HG03439 (cell line): ENCODE results near the gene FKBP9.
"Not testable (repeated sequence)": the region's sequence is repeated elsewhere in the genome, so short reads cannot be mapped to it uniquely, and the experiment has no call there.

ENCODE experiments used
- ATAC-seq: cut with Tn5 transposase; IDR thresholded peaks from one replicate; pipeline ENCODE4 v1.9.1; 2021; ENCODE audit warnings: mild to moderate bottlenecking, moderate library complexity; ENCODE audit not compliant: unreplicated experiment

Gene FKBP9, protein sequence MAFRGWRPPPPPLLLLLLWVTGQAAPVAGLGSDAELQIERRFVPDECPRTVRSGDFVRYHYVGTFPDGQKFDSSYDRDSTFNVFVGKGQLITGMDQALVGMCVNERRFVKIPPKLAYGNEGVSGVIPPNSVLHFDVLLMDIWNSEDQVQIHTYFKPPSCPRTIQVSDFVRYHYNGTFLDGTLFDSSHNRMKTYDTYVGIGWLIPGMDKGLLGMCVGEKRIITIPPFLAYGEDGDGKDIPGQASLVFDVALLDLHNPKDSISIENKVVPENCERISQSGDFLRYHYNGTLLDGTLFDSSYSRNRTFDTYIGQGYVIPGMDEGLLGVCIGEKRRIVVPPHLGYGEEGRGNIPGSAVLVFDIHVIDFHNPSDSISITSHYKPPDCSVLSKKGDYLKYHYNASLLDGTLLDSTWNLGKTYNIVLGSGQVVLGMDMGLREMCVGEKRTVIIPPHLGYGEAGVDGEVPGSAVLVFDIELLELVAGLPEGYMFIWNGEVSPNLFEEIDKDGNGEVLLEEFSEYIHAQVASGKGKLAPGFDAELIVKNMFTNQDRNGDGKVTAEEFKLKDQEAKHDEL

DNA sequence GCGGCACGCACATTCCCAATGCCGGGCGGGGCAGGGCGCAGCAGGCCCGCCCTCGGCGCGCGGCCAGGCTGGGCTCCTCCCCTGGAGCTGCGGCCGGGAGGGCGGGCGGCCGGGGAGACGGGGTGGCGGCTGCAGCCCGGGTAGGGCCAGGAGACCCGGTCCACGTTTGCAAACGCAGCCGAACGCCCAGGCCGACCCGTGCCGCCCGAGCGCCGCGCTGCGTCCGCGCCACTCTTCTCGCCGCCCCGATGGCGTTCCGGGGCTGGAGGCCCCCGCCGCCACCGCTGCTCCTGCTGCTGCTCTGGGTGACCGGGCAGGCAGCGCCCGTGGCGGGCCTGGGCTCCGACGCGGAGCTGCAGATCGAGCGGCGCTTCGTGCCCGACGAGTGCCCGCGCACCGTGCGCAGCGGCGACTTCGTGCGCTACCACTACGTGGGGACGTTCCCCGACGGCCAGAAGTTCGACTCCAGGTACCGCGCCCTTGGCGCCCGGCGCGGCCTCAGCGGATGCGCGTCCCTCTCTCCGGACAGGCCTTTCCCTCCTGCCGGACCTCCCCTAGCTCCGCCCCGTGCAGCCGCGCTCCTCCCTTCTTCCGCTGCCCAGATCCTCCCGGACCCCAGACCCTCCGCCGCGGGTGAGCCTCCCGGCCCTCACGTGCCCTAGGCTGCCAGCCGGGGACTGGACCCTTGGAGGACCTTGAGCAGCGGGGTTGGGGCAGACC, at the start of gene FKBP9:
TSS of gene FKBP9 (plus strand) at position 115 of the 720 bp plus-strand sequence. CDS start at position 249, 134 bp downstream.
- ATAC-seq, result peak; percentile 61

DNA sequence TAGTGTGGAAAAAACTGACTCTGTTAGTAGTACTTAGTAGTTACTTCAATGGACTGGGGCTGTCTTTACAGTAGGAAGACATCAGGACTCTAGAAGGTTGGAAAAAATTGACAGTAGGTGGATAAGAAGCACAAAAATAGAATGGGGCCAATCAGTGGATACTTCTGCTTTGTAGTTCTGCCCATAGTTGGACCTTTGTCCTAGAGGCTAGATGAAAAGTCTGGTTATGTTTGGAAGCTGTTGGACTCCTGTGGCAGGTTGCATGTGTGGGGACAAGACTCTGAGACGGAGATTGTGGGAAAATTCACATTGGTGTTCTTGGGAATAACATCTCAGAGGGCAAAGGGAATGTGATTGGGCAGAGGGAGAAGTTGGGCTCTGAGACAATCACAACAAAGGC, 47.0 kb upstream of the FKBP9 start:
- ATAC-seq, result no peak

DNA sequence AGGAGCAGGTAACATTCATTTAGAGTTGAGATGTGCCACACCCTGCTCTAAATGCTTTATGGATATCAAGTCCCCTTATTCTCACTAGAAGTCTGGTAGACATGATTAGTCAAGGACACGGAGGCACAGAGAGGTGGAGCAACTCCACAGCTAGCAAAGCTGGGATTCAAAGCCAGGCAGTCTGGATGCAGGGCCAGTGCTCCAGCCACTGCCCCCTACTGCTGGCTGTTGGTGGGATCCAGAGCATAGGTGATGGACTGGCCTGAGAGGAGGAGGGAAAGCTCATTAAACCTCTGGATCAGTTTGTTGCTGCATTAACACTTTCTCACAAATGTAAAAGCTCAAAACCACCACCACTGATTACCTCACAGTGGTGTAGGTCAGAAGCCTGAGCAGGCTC, 43.1 kb upstream of the FKBP9 start:
- no peak for ATAC-seq

DNA sequence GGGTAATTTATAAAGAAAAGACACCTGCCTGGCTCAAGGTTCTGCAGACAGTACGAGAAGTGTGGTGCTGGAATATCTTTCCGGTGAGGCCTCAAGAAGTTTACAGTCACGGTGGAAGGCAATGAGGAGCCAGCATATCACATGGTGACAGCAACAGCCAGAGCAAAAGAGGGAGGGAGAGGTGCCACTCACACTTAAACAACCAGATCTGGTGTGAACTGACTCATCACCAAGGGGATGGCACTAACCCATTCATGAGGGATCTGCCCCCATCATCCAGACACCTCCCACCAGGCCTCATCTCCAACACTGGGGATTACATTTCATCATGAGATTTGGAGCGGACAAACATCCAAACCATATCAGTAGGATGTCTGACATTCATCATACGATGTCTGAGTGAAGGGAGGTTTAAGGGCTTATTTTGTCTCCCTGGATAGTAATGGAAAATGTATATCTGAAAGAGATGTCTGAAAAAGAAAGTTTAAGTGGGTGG, 42.2 kb upstream of the FKBP9 start:
- ATAC-seq, result no peak

DNA sequence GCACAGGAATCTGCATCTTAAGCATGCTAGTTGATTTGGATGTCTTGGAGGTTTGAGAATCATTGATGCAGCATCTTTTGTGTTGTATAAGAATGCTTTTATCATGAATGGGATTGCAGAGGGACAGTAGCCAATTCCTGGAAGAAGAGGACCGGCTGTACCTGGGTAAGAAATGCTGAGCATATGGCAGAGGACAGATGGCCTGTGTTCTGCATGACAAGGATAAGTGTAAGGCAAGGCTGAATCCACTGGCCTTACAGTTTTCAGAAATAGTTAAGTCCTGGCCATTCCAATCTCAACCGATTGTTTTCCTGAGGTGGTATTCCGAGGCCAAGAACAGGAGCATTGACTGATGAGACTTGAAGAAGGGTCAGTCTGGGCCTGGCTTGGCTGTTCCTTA, 41.2 kb upstream of the FKBP9 start:
- ATAC-seq, result no peak

DNA sequence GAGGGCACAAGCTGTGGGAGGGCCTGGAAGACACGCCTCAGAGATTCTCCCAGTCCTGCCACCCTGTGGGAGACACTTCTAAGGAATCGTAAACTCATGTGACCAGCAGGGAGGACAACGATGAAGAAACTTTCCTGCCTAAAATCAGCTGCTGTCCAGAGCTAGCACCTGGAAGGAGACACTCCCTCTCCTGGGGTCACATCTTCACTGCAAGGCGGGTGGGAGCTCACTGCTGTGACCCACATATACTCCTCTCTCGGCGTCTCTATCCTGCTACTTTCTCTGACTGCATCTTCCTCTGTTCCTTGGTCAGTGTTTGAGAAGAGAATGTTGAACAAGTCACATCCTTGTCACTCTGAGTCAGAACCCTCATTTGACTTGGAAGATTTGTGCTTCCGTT, 40.2 kb upstream of the FKBP9 start:
- ATAC-seq, result not testable (repeated sequence)

DNA sequence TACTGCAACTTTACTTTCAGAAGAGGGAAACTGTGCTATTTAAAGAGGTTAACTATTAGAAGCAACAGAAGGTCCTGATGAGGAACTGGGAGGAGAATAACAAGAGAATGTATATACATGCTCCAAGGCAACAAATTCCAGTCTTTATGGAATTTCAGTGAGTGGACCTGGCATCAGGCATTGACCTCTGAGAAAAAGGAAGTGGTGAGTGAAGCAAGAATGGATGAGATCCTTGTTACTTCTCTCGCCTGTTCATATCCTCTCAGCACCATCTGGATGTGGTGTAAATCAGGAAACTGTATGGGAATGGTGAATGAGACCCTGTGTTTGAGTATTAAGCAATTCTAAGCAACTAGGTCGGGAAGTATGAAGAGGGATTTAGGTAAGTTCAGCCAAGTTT, 35.3 kb upstream of the FKBP9 start:
- ATAC-seq, result no peak

DNA sequence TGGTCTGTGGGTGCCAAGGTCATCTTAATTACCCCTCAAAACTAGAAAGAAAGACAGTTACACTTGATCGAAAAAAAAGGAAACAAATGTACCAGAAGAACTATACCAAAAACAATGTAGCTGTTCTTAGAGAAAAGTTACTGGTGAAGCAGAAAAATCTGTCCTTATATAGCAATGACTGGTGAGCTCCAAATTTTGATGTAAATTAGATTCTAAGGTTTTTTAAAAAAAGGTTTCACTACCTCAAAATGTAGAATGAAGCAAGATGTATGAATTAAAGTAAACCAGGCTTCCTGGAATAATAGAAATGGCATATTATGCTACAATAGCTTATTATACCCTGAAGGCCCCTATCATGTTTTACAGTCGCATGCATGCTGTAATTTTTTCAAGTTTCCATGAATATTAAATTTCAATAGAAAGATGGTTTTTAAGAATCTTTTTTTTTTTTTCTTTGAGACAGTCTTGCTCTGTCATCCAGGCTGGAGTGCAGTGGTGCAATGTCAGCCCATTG, 28.4 kb upstream of the FKBP9 start:
- no peak for ATAC-seq

DNA sequence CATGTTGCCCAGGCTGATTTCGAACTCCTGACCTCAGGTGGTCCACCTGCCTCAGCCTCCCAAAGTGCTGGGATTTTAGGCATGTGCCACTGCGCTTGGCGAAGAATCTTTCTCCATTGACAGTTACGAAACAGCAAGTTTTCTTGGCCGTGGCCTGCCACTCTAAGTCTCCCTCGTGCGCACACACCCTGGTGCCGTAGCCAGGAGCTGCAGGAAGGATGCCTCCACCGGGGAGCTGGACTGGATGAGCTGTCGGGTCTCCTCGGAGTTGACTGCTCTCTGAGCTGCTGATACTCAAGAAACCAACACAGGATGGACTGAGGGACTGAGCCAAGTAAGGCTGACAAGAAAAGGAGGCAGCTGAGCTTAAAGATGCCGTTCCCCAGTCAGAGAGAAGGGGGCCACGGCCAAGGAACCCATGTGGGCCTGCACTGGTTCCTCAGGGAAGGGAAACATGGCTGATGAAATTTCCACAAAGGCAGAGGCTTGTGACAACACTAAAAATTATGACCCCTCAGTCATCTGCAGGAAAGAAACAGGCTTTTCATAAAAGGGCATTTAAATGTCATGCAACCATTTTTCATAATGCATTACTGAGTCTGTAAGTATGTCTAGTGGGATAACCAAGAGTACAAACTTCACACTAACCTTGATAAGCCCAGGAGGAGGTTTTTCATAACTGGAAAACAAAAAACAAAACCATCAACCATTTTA, 27.7 kb upstream of the FKBP9 start:
- ATAC-seq, result no peak

DNA sequence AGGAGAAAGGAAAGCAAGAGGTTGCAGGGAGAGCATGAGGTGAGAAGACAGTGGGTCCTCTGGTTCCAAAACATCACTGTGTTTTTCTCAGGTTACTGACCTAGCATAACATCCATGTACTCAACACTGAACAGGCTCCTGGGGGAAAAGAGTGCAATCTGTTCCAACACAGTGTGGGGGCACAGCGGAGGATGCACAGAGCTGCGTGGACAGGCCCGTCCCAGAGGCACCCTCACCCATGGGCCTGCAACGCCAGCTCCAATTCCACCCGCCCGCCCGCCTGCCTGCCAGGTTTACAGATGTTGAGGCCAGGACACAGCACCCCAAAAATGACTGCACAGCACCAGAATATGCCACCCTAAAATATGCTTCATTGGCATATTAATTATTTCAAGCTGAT, 26.9 kb upstream of the FKBP9 start:
- ATAC-seq, result no peak

DNA sequence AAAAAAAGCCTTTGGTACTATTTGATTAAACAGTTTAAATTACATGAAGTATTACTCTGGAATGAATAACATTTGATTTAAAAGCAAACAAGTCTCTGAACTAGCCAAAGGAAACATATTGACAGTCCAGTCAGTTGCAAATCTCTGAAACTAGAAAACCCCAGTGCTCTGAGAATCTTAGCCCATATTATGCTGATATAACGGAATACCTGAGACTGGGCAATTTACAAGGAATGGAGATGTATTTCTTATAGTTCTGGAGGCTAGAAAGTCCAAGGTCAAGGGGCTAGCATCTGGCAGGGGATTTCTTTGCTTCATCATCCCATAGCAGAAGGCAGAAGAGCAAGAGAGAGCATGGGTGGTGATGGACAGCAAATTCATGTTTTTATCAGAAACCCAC, 21.7 kb upstream of the FKBP9 start:
- no peak for ATAC-seq

DNA sequence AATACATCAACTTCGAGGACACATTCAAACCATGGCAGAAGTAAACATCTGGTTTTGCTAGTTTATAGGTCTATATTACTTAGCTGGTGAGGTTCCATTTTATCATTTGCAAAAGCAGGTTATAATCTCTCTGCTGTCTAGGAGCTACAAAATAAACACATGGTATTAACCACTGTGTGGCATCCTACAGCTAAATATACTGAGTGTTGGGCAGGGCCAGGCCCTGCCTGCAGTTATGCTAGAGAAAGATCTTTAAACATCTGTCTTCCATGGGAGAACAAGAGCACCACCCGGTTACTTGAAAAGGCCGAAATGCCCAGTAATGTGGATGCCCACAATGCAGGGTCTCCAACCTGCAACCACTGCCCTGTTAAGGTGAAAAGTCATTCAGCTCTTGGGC, 20.6 kb upstream of the FKBP9 start:
- ATAC-seq, result no peak

DNA sequence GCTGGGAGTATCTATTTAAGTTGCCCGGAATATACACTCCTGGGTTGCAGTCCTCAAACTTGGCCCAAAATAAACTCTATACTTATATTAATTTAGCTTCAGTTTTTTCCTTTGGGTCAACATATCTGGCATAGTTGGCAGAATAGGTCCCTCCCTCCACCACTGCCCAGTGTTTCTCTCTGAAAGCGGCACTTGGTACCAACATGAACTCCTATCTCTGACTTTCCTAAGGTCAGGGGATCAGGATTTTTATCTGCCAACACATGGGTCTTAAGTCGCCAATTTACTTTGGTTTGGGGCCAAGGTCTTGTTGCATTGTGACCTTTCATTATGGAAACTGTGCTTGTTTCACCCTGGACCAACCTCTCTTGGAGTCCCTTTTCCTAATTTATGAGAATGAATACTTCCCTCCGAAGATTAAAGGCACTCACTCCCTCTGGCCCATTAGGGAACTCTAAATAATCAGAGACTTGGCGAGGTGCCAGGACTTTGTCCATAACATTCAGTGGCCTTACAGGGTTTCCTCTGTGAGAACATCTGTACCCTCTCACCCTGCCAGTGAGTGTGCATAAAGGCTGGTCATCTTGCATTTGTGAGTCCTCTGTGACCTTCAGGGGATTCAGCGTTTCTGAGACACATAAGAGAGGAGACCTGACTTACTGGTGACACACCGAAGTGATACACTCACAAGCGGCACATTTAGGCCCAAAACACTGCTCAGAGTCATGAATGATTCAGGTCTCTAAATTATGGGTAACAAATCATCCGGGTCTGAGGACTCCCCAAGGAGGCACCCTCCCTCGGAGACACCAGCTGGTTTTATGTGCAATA, 19.7 kb upstream of the FKBP9 start:
- no peak for ATAC-seq

DNA sequence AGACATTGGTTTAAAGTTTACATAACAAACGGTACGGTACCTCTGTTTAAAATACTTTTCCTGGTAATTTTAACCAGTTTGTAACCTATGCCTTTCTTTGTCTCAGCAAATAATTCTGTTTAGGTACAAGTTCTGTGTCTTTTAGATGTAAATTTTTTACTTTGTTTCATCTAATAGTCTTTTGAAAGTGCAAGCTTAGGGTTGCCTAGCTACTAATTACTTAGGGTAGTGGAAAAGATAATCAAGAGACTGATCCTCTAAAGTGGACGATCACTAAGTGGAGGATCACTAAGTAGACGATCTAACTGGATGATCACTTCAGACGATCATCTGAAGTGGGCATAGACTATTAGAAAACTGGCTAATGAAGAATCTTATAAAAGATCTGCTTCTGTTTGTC, 16.1 kb upstream of the FKBP9 start:
- ATAC-seq, result no peak

DNA sequence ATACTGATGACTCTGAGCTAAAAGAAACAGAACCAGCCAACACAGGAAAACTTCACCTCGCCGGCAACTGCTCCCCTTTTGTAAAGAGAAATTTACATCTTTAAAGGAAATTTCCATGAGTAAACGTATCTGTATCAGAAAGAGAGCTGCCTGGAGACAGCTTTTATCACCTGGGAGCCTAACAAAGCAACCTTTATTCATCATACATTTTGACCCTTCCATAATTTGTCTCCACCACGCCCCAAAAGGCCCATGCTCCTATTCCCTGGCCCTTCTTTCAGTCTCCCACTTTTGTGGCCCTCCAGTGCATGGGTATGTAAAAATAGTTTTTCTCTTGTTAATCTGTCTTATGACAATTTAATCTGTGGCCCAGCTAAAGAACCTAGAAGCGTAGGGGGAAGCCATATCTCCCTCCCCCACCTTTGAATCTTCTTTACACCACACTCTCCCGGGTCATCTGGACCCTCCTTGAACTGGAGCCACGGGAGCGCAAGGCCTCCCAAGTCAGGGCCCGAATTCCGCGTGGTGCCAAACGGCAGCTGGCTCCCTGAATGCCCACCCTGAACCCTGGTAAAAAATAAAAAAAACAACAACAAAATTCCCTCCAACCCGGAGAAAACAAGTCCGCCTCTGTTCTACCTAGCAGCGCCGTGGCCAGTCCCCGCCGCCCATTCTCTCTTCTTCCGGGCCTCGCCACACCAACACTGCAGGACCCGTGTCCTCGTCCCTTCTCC, 15.4 kb upstream of the FKBP9 start:
- no peak for ATAC-seq

DNA sequence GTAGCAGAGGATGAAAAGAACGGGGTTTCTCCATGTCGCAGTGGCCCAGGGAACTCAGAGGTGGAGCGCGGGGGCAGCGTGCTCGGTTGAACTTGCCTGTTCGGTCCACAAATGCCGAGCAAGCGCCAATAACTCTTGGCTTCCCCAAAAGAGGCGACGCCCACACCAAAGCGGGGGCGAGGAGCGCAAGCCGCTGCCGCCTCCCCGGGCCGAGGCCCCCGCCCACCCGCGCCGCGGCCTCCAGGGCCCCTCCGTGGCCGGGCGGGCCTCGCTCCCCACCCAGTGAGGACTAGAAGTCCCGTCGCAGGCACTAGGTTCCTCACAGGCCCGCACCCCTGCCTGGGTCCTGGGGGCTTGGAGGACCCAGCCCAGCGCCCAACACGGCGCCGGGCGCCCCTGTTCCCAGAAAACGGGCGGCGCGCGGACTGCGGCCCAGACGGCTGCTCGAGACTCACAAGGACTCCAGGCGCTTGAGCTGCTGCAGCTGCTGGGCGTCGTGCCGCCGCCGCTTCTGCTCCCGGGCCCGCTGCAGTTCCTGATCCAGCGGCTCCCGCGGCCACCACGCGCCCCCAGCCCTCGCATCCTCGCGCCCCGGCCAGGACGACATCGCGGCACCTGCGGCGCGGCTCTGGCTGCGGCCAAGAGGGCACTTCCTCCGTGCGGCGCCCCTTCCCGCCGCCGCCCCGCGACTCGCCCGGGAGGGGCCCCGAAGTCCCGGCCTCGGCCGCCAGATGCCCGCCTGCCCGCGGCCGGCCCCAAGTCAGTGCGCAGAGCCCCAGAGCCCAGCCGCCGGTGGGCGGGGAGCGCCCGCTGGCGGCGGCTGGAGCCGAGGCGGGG, 14.6 kb upstream of the FKBP9 start:
- ATAC-seq, result peak; percentile 90

DNA sequence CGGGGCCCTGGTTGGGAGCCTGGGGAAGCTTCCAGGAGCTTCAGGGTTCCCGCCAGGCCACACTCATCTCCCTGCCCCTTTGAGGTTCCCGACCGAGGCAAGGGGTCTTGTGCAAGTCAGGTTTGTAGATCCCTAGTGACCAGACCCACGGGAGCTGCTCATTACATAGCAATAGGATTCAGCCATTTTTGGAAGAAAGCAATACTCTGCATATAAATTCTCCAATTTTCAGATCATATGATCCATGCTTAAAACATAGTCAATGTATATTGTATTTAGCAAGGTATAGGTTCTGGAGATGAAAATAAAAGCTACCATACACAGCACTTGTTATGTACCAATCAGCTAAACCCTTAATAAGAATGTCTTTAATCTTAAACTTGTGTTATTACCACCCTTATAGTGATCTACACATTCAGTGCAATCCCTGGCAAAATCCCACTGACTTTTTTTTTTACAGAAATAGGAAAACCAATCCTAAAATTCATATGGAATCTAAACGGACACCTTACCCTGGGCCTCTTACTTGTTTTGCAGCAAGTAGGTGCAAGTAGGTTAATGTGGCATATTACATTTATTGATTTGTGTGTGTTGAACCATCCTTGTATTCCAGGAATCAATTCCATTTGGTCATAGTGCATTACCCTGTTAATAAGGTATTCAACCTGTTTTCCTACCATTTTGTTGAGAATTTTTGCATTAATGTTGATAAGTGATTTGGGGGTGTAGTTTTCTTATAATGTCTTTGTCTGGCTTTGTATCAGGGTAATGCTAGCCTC, 13.8 kb upstream of the FKBP9 start:
- no peak for ATAC-seq
